ENCODE results near the gene ZBTB46. TPM values are rescaled to one million over a fixed set of nuclear protein-coding genes. Genes with fewer than 3 reads are reported as not detected.

The ZBTB46 gene
- total RNA-seq, 6 experiments from 2014 or later: 0.38 to 1.1 (median 0.64) TPM

DNA sequence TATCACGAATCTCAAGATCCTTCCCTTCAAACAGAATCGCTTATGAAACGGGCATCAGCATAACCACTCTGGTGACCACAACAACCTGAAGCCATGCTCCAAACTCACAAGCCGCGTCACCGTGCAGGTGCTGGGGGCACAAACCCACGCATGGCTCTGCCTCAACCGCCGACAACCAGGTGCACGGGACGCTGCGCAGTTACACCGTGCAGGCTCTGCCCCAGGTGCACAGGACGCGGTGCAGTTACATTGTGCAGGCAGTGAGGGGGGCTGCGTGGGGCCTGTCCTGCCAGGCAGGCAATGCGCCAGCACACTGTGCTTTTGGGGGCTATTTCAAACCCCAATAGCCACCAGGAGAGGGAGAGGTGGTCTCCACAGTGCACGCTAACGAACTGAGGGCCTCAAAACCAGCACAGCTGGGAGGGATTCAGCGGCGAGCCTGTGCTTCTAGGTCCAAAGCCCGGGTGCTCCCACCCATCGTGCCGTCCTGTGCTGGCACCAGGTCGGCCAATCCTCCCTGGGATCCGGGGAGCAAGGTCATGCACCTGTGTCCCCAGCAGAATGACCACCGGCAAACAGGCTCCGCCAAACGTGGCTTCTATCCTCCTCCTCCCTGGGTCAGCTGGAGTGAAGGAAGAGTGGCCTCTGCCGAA is 35.8 kb downstream of the ZBTB46 start:
- Mint-ChIP-seq H3K4me3 (no peak overlapping the region), H3K27ac (no peak overlapping the region)

DNA sequence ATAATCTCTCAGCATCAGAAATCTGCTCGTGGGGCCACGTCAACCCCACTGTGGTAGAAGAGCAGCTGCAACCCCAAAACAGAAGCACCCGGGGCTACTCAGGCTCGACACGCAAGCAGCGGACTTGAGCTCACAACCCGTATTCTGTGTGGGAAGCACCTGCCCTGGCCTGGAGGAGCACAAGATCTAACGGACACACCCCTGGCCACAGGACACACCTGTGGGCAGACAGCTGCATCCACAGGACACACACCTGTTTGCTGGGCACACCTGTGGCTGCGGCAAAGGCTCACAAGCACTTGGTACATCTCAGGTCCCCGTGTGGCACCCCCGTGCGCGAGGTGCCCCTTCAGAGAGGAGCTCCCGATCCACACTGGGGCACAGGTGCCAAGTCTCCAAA is 36.5 kb downstream of the ZBTB46 start:
- Mint-ChIP-seq H3K9me3 (no peaks in the 10 kb centered on the region), H3K4me3 (no peak overlapping the region), H3K27me3 (ENCODE audit: insufficient read depth) (peaks cover 3% of the 10 kb centered on the region), H3K4me1 (ENCODE audit: low read depth) (no peaks in the 10 kb centered on the region), H3K36me3 (ENCODE audit: low read depth) (no peaks in the 10 kb centered on the region), H3K27ac (no peak overlapping the region)
- TF ChIP-seq, protein P1, sequence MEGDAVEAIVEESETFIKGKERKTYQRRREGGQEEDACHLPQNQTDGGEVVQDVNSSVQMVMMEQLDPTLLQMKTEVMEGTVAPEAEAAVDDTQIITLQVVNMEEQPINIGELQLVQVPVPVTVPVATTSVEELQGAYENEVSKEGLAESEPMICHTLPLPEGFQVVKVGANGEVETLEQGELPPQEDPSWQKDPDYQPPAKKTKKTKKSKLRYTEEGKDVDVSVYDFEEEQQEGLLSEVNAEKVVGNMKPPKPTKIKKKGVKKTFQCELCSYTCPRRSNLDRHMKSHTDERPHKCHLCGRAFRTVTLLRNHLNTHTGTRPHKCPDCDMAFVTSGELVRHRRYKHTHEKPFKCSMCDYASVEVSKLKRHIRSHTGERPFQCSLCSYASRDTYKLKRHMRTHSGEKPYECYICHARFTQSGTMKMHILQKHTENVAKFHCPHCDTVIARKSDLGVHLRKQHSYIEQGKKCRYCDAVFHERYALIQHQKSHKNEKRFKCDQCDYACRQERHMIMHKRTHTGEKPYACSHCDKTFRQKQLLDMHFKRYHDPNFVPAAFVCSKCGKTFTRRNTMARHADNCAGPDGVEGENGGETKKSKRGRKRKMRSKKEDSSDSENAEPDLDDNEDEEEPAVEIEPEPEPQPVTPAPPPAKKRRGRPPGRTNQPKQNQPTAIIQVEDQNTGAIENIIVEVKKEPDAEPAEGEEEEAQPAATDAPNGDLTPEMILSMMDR (IDR thresholded peaks at IDR 0.05): no peak
- DNase-seq: no peak

More for the DNA sequence above, 35.8 kb downstream of the ZBTB46 start:
- peaks cover 3% of the 10 kb centered on the region for H3K27me3 Mint-ChIP-seq (ENCODE audit: insufficient read depth)
- DNase-seq: no peak
- H3K9me3 Mint-ChIP-seq: no peaks in the 10 kb centered on the region
- H3K4me1 Mint-ChIP-seq (ENCODE audit: low read depth): no peaks in the 10 kb centered on the region
- H3K36me3 Mint-ChIP-seq (ENCODE audit: low read depth): no peaks in the 10 kb centered on the region
- TF ChIP-seq, protein P1 (IDR thresholded peaks at IDR 0.05): no peak

DNA sequence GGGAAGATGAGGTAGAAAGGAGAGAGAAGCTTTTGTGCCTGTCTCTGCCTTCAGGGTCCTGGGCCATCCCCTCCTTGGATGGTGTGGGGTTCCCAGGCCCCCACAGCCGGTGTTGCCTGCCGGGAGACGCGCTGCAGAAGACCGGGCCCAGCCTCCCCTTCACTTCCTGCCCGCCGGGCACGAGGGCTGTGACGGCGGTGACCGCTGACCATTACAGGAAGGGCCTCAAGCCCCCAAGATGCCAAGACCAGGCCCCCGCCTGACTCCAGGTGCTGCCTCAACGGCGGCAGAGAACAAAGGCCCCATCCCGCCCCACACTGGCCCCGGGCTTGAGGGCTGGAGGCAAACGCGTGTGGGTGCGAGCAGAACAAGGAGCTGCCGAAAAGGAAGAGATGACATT is 38.2 kb downstream of the ZBTB46 start:
- Mint-ChIP-seq H3K9me3 (no peaks in the 10 kb centered on the region), H3K27ac (no peak overlapping the region), H3K4me1 (ENCODE audit: low read depth) (no peaks in the 10 kb centered on the region), H3K27me3 (ENCODE audit: insufficient read depth) (peaks cover 3% of the 10 kb centered on the region), H3K36me3 (ENCODE audit: low read depth) (no peaks in the 10 kb centered on the region), H3K4me3 (no peak overlapping the region)
- DNase-seq: no peak
- TF ChIP-seq, protein P1 (IDR thresholded peaks at IDR 0.05): no peak

DNA sequence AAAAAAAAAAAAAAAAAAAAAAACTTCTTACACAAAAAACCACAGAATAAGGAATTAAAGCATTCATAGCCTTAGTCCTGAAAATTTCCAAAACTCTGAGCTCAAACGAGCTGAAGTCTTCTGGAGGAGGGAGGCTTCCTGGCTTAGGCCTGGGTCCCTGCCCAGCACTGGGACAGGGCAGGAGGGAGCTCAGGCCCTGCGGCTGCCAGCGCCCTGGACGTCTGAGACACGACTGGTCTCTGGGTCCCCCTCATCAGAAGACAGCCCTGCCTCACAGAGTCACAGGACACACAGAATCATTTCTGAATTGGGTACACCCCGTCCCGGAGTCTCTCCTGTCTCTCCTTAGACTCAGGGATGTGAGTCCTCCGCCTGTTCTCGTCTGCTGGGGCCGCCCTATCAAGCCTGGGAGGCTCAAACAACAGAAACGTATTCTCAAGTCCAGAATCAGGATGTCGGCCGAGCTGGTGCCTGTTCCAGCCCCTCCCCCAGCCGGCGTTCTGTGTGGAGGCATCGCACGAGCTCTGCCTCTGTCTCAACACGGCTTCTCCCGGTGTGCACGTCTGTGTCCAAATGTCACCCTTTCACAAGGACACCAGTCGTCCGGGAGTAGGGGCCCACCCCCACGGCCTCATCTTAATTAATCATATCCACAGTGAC is 39.4 kb downstream of the ZBTB46 start:
- H3K4me3 Mint-ChIP-seq: no peak overlapping the region
- no peak for DNase-seq
- TF ChIP-seq, protein P1 (IDR thresholded peaks at IDR 0.05): no peak
- H3K27ac Mint-ChIP-seq: no peak overlapping the region
- H3K9me3 Mint-ChIP-seq: no peaks in the 10 kb centered on the region
- peaks cover 3% of the 10 kb centered on the region for H3K27me3 Mint-ChIP-seq (ENCODE audit: insufficient read depth)
- H3K36me3 Mint-ChIP-seq (ENCODE audit: low read depth): no peaks in the 10 kb centered on the region
- no peaks in the 10 kb centered on the region for H3K4me1 Mint-ChIP-seq (ENCODE audit: low read depth)

DNA sequence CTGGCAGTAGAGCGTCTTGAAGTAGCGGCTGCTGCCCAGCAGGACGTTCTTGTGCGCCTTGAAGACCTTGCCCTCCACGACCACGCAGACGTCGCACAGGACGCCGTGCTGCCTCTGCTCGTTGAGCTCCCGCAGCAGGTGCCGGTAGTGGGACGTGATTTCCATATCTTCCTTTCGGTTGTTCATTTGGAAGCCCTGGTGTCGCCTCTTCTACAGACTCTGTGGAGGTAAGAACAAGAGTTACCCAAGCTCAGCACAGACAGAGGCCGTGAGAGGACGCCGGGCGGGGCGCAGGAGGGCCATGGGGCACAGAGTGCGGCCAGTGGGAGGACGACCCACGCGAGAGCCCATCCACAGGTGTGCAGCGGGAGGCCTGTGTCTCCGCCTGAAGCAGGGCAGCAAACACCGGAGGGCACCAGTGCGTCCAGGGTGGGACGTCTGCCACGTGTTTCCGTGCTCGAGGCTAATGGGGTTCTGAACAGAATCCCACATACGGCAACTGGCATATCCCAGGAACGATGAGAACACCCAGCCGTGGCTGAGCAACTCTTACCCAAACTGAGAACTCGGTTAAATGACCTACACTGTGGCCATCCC is 40.4 kb downstream of the ZBTB46 start:
- Mint-ChIP-seq H3K27ac (no peak overlapping the region), H3K27me3 (ENCODE audit: insufficient read depth) (peaks cover 3% of the 10 kb centered on the region), H3K36me3 (ENCODE audit: low read depth) (no peaks in the 10 kb centered on the region), H3K4me3 (no peak overlapping the region), H3K9me3 (no peaks in the 10 kb centered on the region), H3K4me1 (ENCODE audit: low read depth) (no peaks in the 10 kb centered on the region)
- TF ChIP-seq, protein P1 (IDR thresholded peaks at IDR 0.05): no peak
- DNase-seq: no peak
